Mucosa of stomach (tissue), 1 donor: Measurements from ENCODE around the gene NUFIP1.

Experiments used
- H3K27me3 ChIP-seq: one replicate; pipeline ENCODE4 v1.7.0; 2013; ENCODE audit warnings: mild to moderate bottlenecking, low read length; ENCODE audit not compliant: control insufficient read depth, insufficient read depth
- H3K36me3 ChIP-seq: one replicate; pipeline ENCODE4 v1.7.0; 2013; ENCODE audit warnings: low read length; ENCODE audit not compliant: control insufficient read depth, insufficient read depth
- H3K4me1 ChIP-seq: one replicate; pipeline ENCODE4 v1.7.0; 2013; ENCODE audit warnings: mild to moderate bottlenecking, low read length; ENCODE audit not compliant: control insufficient read depth, insufficient read depth
- H3K4me3 ChIP-seq: one replicate; pipeline ENCODE4 v1.7.0; 2013; ENCODE audit warnings: low read length
- H3K9ac ChIP-seq: one replicate; pipeline ENCODE4 v1.7.0; 2013; ENCODE audit warnings: mild to moderate bottlenecking, low read length, moderate library complexity
- H3K9me3 ChIP-seq: one replicate; pipeline ENCODE4 v1.7.0; 2013; ENCODE audit warnings: mild to moderate bottlenecking, low read length, moderate library complexity; ENCODE audit not compliant: control insufficient read depth
- donor health status: Pancreatic carcinoma.

NUFIP1 gene

GRCh38 chr13:44895264-44895952, 93.9 kb downstream of the NUFIP1 start:
- Histone ChIP-seq H3K4me1 (peaks cover 21% of the 10 kb centered on the region), H3K4me3 (no peak overlapping the region), H3K9ac (no peak overlapping the region), H3K36me3 (no peaks in the 10 kb centered on the region), H3K9me3 (no peaks in the 10 kb centered on the region), H3K27me3 (no peaks in the 10 kb centered on the region)

GRCh38 chr13:44894001-44894770, 95.1 kb downstream of the NUFIP1 start:
- Histone ChIP-seq H3K4me3 (no peak overlapping the region), H3K27me3 (no peaks in the 10 kb centered on the region)

More at GRCh38 chr13:44894001-44894770, 95.1 kb downstream of the NUFIP1 start:
- peaks cover 21% of the 10 kb centered on the region for H3K4me1 ChIP-seq
- H3K36me3 ChIP-seq, result no peaks in the 10 kb centered on the region
- H3K9ac ChIP-seq, result no peak overlapping the region
- no peaks in the 10 kb centered on the region for H3K9me3 ChIP-seq
